Measurements from ENCODE around the gene AP2A2.

- TF ChIP-seq CTCF (IDR thresholded peaks at IDR 0.05) (no peak), POLR2A (IDR thresholded peaks at IDR 0.05) (no peak)
Measured at GRCh38 chr11:904380-904779, 21.3 kb upstream of the AP2A2 start.

Measured in lower leg skin (tissue), 3 donors.